ENCODE results near the gene DLG2. TPM values are rescaled to one million over a fixed set of nuclear protein-coding genes. Genes with fewer than 3 reads are reported as not detected.

The DLG2 gene
- total RNA-seq, 1 donor from 2014 or later: 0.43 TPM

GRCh38 chr11:83609191-83609590 lies 2018.0 kb downstream of the DLG2 start:
- intact Hi-C loops (cut with DNase I): no loop called here
- Histone ChIP-seq H3K36me3 (no peaks in the 10 kb centered on the region), H3K4me3 (no peak overlapping the region), H3K9me3 (no peaks in the 10 kb centered on the region), H3K27me3 (no peaks in the 10 kb centered on the region), H3K27ac (no peak overlapping the region), H3K4me1 (no peaks in the 10 kb centered on the region)
- DNase-seq (ENCODE audit: low spot score in 2 of 2): no peak
- TF ChIP-seq CTCF (IDR thresholded peaks at IDR 0.05): no peak

- no peaks in the 10 kb centered on the region for H3K9me3 ChIP-seq
- H3K4me3 ChIP-seq: no peak overlapping the region
- H3K4me1 ChIP-seq: no peaks in the 10 kb centered on the region
- no peaks in the 10 kb centered on the region for H3K27me3 ChIP-seq
- no peak for DNase-seq (ENCODE audit: low spot score in 2 of 2)
- TF ChIP-seq CTCF (IDR thresholded peaks at IDR 0.05): no peak
- intact Hi-C loops (cut with DNase I): no loop called here
- H3K36me3 ChIP-seq: no peaks in the 10 kb centered on the region
- no peak overlapping the region for H3K27ac ChIP-seq
Measured at GRCh38 chr11:83608571-83608970, 2018.6 kb downstream of the DLG2 start.

- intact Hi-C loops (cut with DNase I): no loop called here
- TF ChIP-seq CTCF (IDR thresholded peaks at IDR 0.05): no peak
- Histone ChIP-seq H3K36me3 (no peaks in the 10 kb centered on the region), H3K27ac (no peak overlapping the region), H3K4me3 (no peak overlapping the region), H3K4me1 (no peaks in the 10 kb centered on the region), H3K27me3 (no peaks in the 10 kb centered on the region), H3K9me3 (no peaks in the 10 kb centered on the region)
- DNase-seq (ENCODE audit: low spot score in 2 of 2): no peak
Measured at GRCh38 chr11:83601914-83602527, 2025.1 kb downstream of the DLG2 start.

- H3K27me3 ChIP-seq: no peaks in the 10 kb centered on the region
- no peaks in the 10 kb centered on the region for H3K36me3 ChIP-seq
- intact Hi-C loops (cut with DNase I): no loop called here
- H3K9me3 ChIP-seq: no peaks in the 10 kb centered on the region
- no peak for TF ChIP-seq CTCF (IDR thresholded peaks at IDR 0.05)
- DNase-seq (ENCODE audit: low spot score in 2 of 2): no peak
- no peak overlapping the region for H3K4me3 ChIP-seq
- H3K27ac ChIP-seq: no peak overlapping the region
- no peaks in the 10 kb centered on the region for H3K4me1 ChIP-seq
Measured at GRCh38 chr11:83601201-83601913, 2025.8 kb downstream of the DLG2 start.

GRCh38 chr11:83600661-83601060 lies 2026.5 kb downstream of the DLG2 start:
- H3K4me3 ChIP-seq: no peak overlapping the region
- no peaks in the 10 kb centered on the region for H3K9me3 ChIP-seq
- no peaks in the 10 kb centered on the region for H3K4me1 ChIP-seq
- no peak for TF ChIP-seq CTCF (IDR thresholded peaks at IDR 0.05)
- no peaks in the 10 kb centered on the region for H3K27me3 ChIP-seq
- DNase-seq (ENCODE audit: low spot score in 2 of 2): no peak
- intact Hi-C loops (cut with DNase I): no loop called here
- no peaks in the 10 kb centered on the region for H3K36me3 ChIP-seq
- no peak overlapping the region for H3K27ac ChIP-seq
